ENCODE data around the gene ZNF783. TPM values are rescaled to one million over a fixed set of nuclear protein-coding genes. Genes with fewer than 3 reads are reported as not detected.

The ZNF783 gene
- total and polyA plus RNA-seq, 2 donors (not counting 1 experiment from before 2014, with no cell fraction given), result 3.3 to 11.4 TPM

DNA sequence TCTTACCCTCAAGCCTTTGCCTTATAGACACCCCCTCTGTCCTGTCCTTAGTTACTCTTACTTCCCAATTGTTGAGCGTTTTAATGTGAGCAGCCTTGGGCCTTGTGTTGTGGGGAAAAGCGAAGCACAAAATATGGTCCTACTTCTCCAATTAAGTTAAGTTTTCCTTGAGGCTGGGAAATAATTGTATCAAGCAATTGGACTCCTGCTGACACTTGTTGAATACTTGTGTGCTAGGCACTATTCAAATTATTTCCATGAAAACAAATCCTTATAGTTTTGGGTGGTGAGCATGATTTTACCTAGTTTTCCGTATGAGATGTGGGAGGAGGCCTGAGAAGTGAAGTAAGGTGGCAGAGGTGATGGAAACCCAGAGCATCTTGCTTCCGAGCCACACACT lies 5.4 kb upstream of the ZNF783 start:
- no peak overlapping the region for H3K27ac ChIP-seq (ENCODE audit: insufficient read depth, low read length)
- no peaks in the 10 kb centered on the region for H3K79me2 ChIP-seq (ENCODE audit: control insufficient read depth, insufficient read depth, low read length)
- peaks cover 14% of the 10 kb centered on the region for H3K36me3 ChIP-seq (ENCODE audit: control insufficient read depth, insufficient read depth, low read length)
- H3K4me2 ChIP-seq (ENCODE audit: extremely low read depth, insufficient read depth, low read length), result no peak overlapping the region
- no peaks in the 10 kb centered on the region for H3K9me3 ChIP-seq (ENCODE audit: control insufficient read depth, insufficient read depth, low read depth, low read length)
- H3K4me3 ChIP-seq (replicated peaks in 1 of 4; ENCODE audit: control extremely low read depth in 1 of 4, insufficient read depth in 1 of 4, low read depth in 3 of 4, low read length in 4 of 4), result no peak overlapping the region
- no peak overlapping the region for H3K9ac ChIP-seq (ENCODE audit: insufficient read depth, low read length)
- H3K27me3 ChIP-seq (ENCODE audit: control insufficient read depth, insufficient read depth, low read length), result no peaks in the 10 kb centered on the region
- TF ChIP-seq, protein P1, sequence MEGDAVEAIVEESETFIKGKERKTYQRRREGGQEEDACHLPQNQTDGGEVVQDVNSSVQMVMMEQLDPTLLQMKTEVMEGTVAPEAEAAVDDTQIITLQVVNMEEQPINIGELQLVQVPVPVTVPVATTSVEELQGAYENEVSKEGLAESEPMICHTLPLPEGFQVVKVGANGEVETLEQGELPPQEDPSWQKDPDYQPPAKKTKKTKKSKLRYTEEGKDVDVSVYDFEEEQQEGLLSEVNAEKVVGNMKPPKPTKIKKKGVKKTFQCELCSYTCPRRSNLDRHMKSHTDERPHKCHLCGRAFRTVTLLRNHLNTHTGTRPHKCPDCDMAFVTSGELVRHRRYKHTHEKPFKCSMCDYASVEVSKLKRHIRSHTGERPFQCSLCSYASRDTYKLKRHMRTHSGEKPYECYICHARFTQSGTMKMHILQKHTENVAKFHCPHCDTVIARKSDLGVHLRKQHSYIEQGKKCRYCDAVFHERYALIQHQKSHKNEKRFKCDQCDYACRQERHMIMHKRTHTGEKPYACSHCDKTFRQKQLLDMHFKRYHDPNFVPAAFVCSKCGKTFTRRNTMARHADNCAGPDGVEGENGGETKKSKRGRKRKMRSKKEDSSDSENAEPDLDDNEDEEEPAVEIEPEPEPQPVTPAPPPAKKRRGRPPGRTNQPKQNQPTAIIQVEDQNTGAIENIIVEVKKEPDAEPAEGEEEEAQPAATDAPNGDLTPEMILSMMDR (conservative IDR thresholded peaks at IDR 0.05 in 1 of 2, IDR thresholded peaks at IDR 0.05 in 1 of 2; ENCODE audit: low read depth in 1 of 2, low read length in 2 of 2), result no peak
- no peak for TF ChIP-seq EZH2 (IDR thresholded peaks at IDR 0.05; ENCODE audit: low read length, missing control alignments)
- peaks cover 2% of the 10 kb centered on the region for H3K4me1 ChIP-seq (ENCODE audit: control insufficient read depth, extremely low read depth, insufficient read depth, low read length)
- no peak for DNase-seq (ENCODE audit: low read depth in 2 of 2)
- H2AFZ ChIP-seq (ENCODE audit: low read length), result no peak overlapping the region
- no peaks in the 10 kb centered on the region for H4K20me1 ChIP-seq (ENCODE audit: control insufficient read depth, extremely low read depth, insufficient read depth, low read length)

DNA sequence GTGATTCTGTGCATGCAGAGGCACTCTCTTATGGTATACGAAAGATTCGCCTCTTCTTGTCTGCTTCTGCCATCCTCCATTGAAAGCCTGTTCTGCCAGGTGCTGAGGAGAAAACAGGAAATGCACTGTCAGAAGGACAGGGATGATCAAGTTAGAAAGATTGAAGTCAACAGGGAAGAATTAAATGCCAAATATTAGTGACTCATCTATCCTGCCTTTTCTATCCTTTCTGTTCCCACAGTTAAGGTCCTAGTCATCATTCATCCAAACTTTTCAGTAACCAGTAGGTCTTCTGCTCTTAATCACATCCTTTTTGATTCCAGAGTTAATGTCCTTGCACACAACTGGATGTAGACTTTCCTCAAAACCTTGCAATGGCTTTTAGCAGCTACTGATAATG lies 4.8 kb upstream of the ZNF783 start:
- Histone ChIP-seq H3K4me1 (ENCODE audit: control insufficient read depth, extremely low read depth, insufficient read depth, low read length) (peaks cover 2% of the 10 kb centered on the region), H2AFZ (ENCODE audit: low read length) (no peak overlapping the region), H3K27ac (ENCODE audit: insufficient read depth, low read length) (no peak overlapping the region), H3K36me3 (ENCODE audit: control insufficient read depth, insufficient read depth, low read length) (peaks cover 14% of the 10 kb centered on the region), H3K4me2 (ENCODE audit: extremely low read depth, insufficient read depth, low read length) (no peak overlapping the region), H3K9me3 (ENCODE audit: control insufficient read depth, insufficient read depth, low read depth, low read length) (no peaks in the 10 kb centered on the region), H3K27me3 (ENCODE audit: control insufficient read depth, insufficient read depth, low read length) (no peaks in the 10 kb centered on the region), H3K79me2 (ENCODE audit: control insufficient read depth, insufficient read depth, low read length) (no peaks in the 10 kb centered on the region), H4K20me1 (ENCODE audit: control insufficient read depth, extremely low read depth, insufficient read depth, low read length) (no peaks in the 10 kb centered on the region), H3K4me3 (replicated peaks in 1 of 4; ENCODE audit: control extremely low read depth in 1 of 4, insufficient read depth in 1 of 4, low read depth in 3 of 4, low read length in 4 of 4) (no peak overlapping the region), H3K9ac (ENCODE audit: insufficient read depth, low read length) (no peak overlapping the region)
- DNase-seq (ENCODE audit: low read depth in 2 of 2), result peak in 1 of 2 donors; percentile 20
- no peak for TF ChIP-seq EZH2 (IDR thresholded peaks at IDR 0.05; ENCODE audit: low read length, missing control alignments)
- TF ChIP-seq, protein P1 (conservative IDR thresholded peaks at IDR 0.05 in 1 of 2, IDR thresholded peaks at IDR 0.05 in 1 of 2; ENCODE audit: low read depth in 1 of 2, low read length in 2 of 2), result no peak

DNA sequence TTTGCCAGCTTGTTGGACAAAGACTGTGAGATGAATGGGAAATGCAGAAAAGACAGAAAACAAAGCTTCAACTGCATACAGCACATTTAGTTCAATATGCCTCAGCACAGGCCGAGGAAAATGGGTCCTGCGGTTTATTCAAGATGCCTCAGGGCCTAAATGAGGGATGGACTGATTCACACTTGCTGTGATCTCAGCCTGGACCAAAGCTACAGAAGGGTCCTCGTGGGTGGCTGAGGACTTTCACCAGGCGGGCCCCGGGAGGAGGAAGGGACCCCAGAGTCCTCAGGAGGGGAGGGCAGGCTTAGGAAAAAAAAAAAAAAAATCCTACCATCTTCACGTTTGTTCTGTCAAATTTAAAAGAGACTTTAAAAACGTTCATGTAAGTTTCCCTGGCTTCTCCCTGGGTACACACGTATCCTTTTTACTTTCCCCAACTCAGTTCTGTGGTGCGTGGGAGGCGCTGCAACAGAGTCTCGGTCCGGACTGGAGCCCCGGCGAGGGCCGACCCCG lies 624 bp upstream of the ZNF783 start:
- H3K9ac ChIP-seq (ENCODE audit: insufficient read depth, low read length), result peak overlapping the region; percentile 87
- H3K27ac ChIP-seq (ENCODE audit: insufficient read depth, low read length), result peak overlapping the region; percentile 74
- H4K20me1 ChIP-seq (ENCODE audit: control insufficient read depth, extremely low read depth, insufficient read depth, low read length), result no peaks in the 10 kb centered on the region
- H3K9me3 ChIP-seq (ENCODE audit: control insufficient read depth, insufficient read depth, low read depth, low read length), result no peaks in the 10 kb centered on the region
- no peak for TF ChIP-seq EZH2 (IDR thresholded peaks at IDR 0.05; ENCODE audit: low read length, missing control alignments)
- TF ChIP-seq, protein P1 (conservative IDR thresholded peaks at IDR 0.05 in 1 of 2, IDR thresholded peaks at IDR 0.05 in 1 of 2; ENCODE audit: low read depth in 1 of 2, low read length in 2 of 2), result no peak
- peak overlapping the region; percentile 54 for H2AFZ ChIP-seq (ENCODE audit: low read length)
- no peaks in the 10 kb centered on the region for H3K27me3 ChIP-seq (ENCODE audit: control insufficient read depth, insufficient read depth, low read length)
- no peaks in the 10 kb centered on the region for H3K79me2 ChIP-seq (ENCODE audit: control insufficient read depth, insufficient read depth, low read length)
- DNase-seq (ENCODE audit: low read depth in 2 of 2), result peak; percentile 40 to 77
- peak overlapping the region; percentile 26 to 66 (median 46) for H3K4me3 ChIP-seq (replicated peaks in 1 of 4; ENCODE audit: control extremely low read depth in 1 of 4, insufficient read depth in 1 of 4, low read depth in 3 of 4, low read length in 4 of 4)
- no peaks in the 10 kb centered on the region for H3K36me3 ChIP-seq (ENCODE audit: control insufficient read depth, insufficient read depth, low read length)
- peak overlapping the region; percentile 81 for H3K4me2 ChIP-seq (ENCODE audit: extremely low read depth, insufficient read depth, low read length)
- peaks cover 2% of the 10 kb centered on the region for H3K4me1 ChIP-seq (ENCODE audit: control insufficient read depth, extremely low read depth, insufficient read depth, low read length)
